ENCODE measurements around the gene NDUFB8.

Gene NDUFB8

DNA sequence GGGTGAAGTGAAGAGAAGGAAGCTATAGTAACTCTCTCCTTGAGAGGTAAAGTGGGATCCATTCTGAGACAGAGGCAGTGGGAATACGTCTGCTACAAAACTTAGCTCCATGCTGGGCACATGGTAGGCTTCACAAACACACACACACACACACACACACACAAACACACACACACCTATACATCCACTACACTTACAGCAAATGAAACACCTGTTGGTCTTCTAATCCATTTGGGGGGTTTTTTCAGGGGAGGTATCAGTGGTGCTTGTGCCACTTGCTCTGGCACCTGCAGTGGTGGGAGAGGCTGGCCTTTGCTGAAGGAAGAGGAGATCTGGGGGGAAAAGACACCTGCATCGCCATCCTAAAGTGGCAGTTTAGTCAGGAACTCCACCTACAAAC is 24.5 kb downstream of the NDUFB8 start:
- DNase-seq = no peak

DNA sequence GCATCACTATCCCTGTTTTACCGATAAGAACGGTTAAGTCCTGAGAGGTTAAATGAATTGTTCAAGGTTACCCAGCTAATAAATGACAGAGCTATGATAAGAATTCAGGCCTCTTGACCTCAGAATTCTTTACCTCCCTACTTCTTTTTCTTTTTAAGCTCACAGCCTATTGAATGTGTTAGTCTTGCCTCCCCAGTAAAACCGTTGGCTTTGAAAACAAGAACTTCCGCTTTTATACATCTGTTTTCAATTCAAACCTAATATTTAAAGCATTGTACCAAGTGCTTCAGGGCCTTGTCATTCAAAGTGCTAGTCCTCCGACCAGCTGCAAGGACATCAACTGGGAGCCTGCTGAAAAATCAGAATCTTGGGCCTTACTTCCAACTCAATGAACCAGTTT is 25.6 kb downstream of the NDUFB8 start:
- DNase-seq = no peak

DNA sequence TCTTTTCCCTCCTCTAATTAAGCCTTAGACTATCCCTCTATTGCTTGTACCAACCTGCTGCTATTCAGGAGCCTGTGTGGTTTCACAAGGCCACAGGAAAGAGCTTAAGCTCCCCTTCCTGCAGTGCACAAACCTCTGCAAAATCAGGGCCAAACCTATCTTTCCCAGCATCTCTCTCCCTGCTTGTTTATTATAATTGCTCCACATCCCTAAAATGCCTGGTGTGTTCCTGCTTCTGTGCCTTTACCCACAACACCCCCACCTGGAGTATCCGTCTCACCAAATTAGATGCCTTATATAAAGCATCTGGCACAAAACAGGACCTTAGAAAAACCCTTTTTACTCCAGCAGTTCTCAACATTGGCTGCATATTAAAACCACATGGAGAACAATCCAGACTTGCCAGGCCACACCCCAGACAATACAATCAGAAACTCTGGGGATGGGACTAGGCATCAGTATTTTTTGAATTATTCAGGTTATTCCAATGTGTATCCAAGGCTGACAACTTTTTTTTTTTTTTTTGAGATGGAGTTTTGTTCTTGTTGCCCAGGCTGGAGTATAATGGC is 26.7 kb downstream of the NDUFB8 start:
- no peak for DNase-seq

DNA sequence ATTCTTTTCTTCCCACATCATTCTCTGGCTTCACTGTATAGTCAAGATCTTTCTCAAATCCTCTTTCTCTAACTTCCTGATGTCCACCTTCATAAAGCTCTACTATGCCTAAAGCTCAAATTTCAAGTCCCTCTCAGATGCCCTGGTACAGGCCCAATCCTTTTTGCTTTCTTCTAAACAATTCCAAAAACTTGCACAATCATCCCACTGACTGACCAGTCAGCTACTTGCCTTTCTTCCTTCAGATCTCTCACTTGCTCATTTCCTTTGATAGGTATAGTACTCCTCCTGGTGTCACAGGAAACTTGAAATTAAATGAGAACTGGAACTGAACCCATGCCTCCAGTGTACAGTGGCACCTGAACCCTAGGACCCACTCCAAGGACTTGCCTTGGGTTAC is 28.2 kb downstream of the NDUFB8 start:
- no peak for DNase-seq

DNA sequence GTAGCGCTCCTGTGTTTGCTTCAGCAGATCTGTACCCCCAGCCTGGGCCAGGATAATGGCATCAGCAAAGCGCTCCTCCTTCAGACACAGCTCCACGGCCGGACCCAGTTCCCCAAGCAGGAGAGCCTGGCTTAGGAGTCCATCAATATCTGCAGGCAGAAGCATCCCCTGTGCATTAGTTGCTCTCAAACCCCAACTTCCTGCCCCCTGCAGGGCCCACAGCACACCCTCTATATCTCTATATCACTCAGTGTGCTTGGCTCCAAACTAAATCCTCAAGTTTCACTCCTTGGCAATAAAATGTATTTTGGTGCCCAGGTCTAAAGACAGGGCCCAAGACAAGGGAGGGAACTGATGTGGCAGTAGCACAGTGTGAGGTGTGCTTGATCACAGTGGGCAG is 31.6 kb downstream of the NDUFB8 start:
- no peak for DNase-seq

DNA sequence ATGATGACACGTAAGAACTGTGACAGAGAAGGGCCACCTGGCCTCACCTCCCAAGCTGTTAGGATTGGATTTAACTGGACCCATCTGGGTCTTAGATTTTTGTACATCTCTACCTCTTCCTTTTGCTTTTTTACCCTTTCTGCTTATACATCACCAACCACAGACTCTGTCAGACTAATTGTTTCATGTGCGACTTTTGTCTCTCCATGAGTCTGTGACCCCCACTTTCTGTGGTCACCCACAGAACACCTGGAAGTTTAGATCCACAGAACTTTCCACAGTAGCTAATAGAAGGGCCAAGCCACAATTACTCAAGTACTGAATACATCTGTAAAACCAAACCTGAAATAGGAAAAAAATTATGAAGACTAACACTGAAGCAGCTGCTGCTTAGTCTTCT is 33.1 kb downstream of the NDUFB8 start:
- DNase-seq = no peak

DNA sequence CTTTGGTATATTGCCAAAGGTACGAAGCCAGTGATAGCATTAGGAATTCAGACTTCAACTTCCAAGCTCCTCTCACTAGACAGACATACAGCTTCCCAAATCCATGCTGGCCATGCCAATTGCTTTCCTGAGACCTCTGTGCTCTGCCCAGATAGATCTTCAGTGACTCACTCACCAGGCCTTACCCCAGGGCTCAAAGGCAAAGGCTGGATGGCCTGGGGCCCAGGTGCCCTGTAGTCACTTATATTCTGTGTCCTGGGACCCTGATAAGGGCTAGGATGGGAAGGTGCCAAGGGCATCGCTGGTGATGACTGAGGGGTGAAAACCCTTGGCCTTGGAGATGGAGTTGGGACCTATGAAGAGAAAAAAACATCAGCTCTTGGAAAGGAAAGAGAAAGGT is 39.1 kb downstream of the NDUFB8 start:
- DNase-seq = no peak

DNA sequence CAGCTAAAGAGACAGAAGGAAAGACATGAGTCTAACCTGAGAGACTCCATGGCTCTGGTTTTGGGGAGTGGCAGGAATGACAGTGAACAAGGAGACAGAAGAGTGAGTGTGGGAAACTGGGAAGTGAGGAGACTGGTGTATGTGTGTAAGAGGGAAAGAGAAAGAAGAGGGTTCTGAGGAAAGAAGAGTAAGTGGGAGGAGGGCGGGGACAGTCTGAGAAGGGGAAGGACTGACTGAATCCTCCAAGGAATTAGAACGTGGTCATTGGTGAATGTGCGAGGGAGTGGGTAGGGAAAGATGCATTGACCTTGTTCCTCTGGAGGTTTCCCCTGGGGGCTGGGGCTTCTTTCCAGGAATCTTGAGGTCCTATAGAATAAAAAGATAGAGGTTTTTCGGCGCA is 40.3 kb downstream of the NDUFB8 start:
- DNase-seq = no peak

DNA sequence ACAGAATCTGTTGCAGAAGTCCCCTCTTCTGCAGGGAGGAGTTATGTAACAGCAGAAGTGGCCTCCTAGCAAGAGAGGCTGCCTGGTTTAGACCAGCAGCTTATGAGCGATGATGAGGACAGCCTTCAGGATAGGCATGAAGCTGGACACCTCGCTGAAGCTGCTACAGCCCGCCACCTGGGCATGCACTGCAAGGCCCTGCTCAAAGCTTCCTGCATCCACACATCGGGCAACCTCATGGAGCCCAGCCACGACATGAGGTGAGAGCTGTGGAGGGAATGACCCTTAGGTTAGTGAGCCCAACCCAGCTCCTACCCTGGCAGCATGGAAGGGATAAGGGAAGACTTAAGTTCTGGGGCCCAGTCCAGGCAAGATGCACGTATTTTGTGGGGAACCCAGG is 42.1 kb downstream of the NDUFB8 start:
- DNase-seq = no peak

DNA sequence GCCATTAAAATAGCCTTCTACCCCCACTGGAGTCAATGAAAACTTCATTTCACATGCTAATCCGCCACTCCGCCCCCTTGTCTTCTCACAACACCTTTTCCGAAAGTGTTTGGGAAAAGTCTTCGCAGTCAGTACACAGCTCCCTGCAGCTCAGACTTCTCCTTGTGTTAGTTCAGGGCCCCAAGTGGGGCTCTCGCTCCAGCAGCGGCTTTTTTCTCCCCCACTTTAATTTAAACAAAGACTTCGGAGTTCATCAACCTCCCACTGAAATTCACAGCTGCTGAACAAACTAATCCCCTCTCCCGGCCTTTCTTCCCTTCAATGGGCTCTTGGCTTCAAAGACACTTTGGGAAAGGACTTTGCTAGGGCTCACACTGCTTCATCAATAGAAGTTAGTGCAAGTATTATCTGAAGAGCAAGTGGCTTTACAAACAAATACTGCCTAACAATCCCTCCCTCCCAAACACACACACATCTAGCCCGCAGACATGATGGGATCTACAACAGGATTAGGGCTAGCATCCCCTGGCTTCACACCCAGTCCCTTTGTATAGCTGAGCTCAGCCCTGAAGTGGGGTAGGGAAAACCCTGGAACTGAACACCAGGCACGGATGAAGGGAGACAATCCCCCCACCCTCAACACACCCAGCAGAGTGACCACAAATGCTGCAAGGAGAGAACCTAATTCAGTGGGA is 43.7 kb downstream of the NDUFB8 start:
- no peak for DNase-seq

DNA sequence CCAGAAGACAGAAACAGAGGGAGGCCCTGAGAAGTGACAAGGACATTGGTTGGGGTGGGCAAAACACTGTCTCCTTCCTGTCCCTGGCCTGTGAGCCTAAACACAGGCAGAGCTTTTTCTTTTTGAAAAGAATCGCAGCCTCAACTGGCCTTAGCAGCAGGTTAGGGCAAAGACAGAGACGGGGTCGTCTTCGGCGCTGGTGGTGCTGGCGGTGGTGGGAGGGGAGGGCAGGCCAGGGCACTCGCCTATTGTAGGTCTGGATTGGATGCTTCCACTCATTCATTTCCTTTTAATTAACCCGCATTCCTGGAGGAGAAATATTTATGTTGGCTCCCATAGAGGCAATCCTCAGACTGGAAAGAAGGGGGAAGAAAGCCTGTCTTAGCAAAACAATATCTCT is 44.3 kb downstream of the NDUFB8 start:
- DNase-seq = no peak

DNA sequence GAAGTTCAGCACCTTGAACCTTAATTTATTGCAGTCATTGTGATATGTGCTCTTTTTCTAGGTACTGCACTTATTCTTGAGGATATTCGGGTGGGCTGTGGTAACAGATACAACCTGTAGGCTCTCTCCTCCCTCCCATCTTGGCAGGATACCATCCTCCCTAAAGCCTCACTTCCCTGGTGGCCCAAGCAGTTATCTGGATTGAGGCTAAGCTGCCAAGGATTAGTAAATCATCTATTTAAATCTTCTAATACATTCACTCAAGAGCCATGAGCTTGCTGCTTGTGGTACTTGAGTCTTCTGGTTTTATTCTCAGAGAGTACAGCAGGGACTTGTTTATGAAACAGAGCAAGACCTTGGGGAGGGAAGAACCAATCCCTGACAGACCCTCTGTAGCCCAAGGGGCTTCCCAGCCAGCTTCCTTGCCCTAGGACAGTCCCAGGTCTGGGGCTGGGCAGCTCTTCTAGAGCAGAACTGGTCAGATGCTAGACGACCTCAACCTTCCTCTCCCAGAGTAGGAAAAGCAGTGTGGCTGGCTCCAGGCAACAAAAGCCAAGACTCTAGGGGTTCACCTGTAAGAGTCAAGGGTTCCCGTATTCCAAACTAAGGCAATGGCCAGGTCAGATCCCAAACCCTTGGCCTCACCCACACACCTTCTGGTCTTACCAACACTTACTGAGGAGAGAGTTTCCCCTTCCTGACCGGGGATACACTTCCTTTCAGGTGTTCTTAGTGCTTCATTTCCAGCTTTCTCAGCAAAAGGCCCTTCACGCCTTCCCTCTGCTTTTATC is 45.6 kb downstream of the NDUFB8 start:
- DNase-seq = no peak

DNA sequence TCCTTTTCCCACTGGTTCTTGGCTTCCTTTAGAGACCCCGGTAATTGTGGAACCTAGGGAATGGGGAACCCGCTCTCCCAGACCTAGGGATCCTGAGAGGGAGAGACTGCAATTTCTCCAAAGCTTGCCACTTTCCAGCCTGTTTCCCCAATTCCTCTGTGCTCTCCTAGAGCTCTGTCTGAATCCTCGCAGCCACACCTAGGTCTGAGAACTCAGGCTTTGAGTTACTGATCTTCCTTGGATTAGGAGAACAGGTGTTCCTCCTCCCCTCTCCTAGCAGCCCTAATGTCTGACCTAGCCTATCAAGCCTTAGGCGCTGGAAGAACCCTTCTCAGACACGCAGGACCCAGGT is 46.9 kb downstream of the NDUFB8 start:
- no peak for DNase-seq

DNA sequence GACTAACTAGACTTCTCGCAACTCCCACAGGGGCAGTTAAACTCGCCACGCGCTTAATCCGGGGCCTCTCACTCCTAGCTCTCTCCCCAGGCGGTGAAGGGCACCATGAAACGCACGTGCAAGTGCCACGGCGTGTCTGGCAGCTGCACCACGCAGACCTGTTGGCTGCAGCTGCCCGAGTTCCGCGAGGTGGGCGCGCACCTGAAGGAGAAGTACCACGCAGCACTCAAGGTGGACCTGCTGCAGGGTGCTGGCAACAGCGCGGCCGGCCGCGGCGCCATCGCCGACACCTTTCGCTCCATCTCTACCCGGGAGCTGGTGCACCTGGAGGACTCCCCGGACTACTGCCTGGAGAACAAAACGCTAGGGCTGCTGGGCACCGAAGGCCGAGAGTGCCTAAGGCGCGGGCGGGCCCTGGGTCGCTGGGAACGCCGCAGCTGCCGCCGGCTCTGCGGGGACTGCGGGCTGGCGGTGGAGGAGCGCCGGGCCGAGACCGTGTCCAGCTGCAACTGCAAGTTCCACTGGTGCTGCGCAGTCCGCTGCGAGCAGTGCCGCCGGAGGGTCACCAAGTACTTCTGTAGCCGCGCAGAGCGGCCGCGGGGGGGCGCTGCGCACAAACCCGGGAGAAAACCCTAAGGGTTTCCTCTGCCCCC is 47.4 kb downstream of the NDUFB8 start:
- peak in 1 of 2 experiments; percentile 29 for DNase-seq

DNA sequence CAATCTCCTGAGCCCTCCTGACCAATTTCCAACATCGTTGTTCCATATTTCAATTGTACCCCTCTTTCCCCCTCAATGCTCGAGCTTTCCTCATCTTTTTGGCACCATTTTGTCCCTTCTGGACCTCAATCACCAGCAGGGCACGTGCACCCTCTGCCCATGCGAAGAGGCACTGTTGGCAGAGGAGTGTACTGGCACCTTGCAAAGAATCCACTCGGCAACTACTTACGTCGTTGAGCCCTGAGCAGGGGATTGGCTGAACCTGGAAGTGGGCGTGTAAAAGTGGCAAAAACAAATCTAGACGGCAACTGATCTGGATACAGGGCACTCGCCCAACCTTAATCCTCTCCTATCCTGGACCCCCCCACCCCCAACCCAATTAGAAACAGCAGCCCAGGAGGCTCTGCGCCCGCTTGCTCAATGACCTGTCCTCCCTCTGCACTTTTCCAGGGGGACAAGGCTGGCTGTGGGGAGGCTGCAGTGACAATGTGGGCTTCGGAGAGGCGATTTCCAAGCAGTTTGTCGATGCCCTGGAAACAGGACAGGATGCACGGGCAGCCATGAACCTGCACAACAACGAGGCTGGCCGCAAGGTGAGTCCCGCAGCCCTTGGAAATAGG is 48.1 kb downstream of the NDUFB8 start:
- DNase-seq = peak; percentile 48 to 74

DNA sequence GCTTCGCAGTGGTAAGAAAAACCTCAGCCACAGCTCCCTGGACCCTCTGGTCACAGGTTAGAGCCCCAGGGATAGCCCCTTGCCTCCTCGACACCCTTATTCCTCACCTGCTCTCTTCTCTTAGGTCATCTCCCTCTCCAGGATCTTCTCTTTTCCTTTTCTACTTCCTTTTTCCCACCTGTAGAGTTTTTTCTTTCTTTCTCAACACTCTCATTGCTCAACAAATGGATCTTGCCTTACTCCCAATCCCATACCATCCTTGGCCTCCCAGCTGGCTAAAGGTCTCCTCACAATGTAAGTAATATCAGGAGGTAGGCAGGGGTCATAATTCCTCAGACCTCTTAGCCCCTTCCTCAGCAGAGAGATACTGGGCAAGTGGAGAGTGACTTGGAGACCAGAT is 49.7 kb downstream of the NDUFB8 start:
- no peak for DNase-seq

DNA sequence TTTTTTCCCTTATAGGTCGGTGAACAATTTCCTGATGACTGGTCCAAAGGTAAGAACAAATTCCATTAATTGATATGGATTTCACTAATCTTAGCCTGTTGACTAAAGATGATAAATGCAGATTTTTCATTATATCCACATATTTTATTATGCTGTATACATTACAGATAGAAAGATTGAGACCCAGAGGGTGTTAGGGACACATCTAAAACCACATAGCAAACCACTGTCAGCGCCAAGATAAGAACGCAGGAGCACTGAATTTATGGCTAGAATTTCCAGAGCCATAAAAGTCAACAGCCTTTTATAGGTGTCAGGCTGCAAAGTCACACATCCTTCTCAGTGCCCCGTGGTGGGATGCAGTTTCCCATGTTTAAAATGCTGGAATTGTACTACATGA is 50.6 kb downstream of the NDUFB8 start:
- DNase-seq = no peak

DNA sequence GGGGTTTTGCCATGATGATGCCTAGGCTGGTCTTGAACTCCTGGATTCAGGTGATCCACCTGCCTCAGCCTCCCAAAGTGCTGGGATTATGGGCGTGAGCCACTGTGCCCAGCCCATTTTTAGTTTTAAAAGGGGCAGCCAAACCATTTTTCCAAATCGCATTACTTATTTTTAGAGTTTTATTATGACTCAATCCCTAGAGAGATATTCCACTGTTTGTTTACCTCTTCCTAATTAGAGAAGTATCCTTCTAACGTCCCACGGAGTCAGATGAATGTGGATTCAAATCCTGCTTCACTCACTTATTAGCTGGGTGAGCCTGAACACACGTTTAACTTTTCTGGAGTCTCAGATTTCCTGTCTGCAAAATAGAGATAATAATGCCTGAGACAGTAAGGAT is 51.7 kb downstream of the NDUFB8 start:
- no peak for DNase-seq
